HG03354 (cell line): ENCODE measurements around the gene ROR2.

Experiments used
- ATAC-seq: cut with Tn5 transposase; IDR thresholded peaks from one replicate; pipeline ENCODE4 v1.9.1; 2021; ENCODE audit warnings: mild to moderate bottlenecking; ENCODE audit not compliant: unreplicated experiment, poor library complexity, severe bottlenecking

ROR2 gene

GRCh38 chr9:91848146-91848545 is 101.9 kb downstream of the ROR2 start:
- no peak for ATAC-seq

GRCh38 chr9:91847581-91848091 is 102.4 kb downstream of the ROR2 start:
- ATAC-seq, result no peak

- no peak for ATAC-seq
Measured at GRCh38 chr9:91845879-91846278, 104.1 kb downstream of the ROR2 start.

- no peak for ATAC-seq
Measured at GRCh38 chr9:91844701-91845291, 105.2 kb downstream of the ROR2 start.

GRCh38 chr9:91844190-91844589 is 105.8 kb downstream of the ROR2 start:
- ATAC-seq, result no peak

GRCh38 chr9:91843623-91844148 is 106.3 kb downstream of the ROR2 start:
- ATAC-seq, result no peak

GRCh38 chr9:91843093-91843492 is 106.9 kb downstream of the ROR2 start:
- ATAC-seq, result no peak

GRCh38 chr9:91842358-91843049 is 107.5 kb downstream of the ROR2 start:
- no peak for ATAC-seq

- no peak for ATAC-seq
Measured at GRCh38 chr9:91841591-91841990, 108.4 kb downstream of the ROR2 start.

- ATAC-seq, result no peak
Measured at GRCh38 chr9:91840882-91841281, 109.1 kb downstream of the ROR2 start.

GRCh38 chr9:91840469-91840868 is 109.6 kb downstream of the ROR2 start:
- ATAC-seq, result no peak

- no peak for ATAC-seq
Measured at GRCh38 chr9:91839926-91840465, 110.0 kb downstream of the ROR2 start.

- no peak for ATAC-seq
Measured at GRCh38 chr9:91837981-91838731, 111.9 kb downstream of the ROR2 start.

GRCh38 chr9:91836515-91836914 is 113.5 kb downstream of the ROR2 start:
- ATAC-seq, result no peak

- ATAC-seq, result no peak
Measured at GRCh38 chr9:91835632-91836031, 114.4 kb downstream of the ROR2 start.

- no peak for ATAC-seq
Measured at GRCh38 chr9:91835216-91835615, 114.8 kb downstream of the ROR2 start.

- no peak for ATAC-seq
Measured at GRCh38 chr9:91834740-91835139, 115.3 kb downstream of the ROR2 start.

- no peak for ATAC-seq
Measured at GRCh38 chr9:91833878-91834255, 116.2 kb downstream of the ROR2 start.

GRCh38 chr9:91833096-91833877 is 116.7 kb downstream of the ROR2 start:
- no peak for ATAC-seq

GRCh38 chr9:91832322-91832721 is 117.7 kb downstream of the ROR2 start:
- ATAC-seq, result no peak
